Fibroblast of the aortic adventitia (primary cell): Measurements from ENCODE around the gene AGPAT4. TPM values are rescaled to one million over a fixed set of nuclear protein-coding genes. Genes with fewer than 3 reads are reported as not detected.

Source experiments
- DNase-seq: peaks from one replicate; pipeline ENCODE4 v3.0.0-alpha.2; 2010; ENCODE audit warnings: low read depth
- H3K4me3 ChIP-seq: 2 replicates; pipeline ENCODE4 v1.5.1; 2011; ENCODE audit warnings: low read depth, mild to moderate bottlenecking, control low read depth, low read length, moderate library complexity
- CTCF ChIP-seq: IDR thresholded peaks from 2 replicates; pipeline ENCODE4 v1.5.1; 2011; ENCODE audit warnings: mild to moderate bottlenecking, low read length, control low read depth, inconsistent platforms; ENCODE audit not compliant: insufficient read depth
- total RNA-seq: library from RNA; depleted of rRNA; stranded (reverse); fragments of >200 nt; gene quantifications from 2 replicates; pipeline ENCODE4 v1.2.3, GENCODE V29; 2012; ENCODE audit warnings: low replicate concordance

AGPAT4 gene
- total RNA-seq, 1 donor = 11.6 TPM

GRCh38 chr6:161235776-161236633 is 37.9 kb downstream of the AGPAT4 start:
- DNase-seq = no peak
- TF ChIP-seq CTCF = no peak
- no peak overlapping the region for H3K4me3 ChIP-seq

- H3K4me3 ChIP-seq = no peak overlapping the region
- no peak for TF ChIP-seq CTCF
- DNase-seq = peak; percentile 94
Measured at GRCh38 chr6:161233986-161234661, 39.7 kb downstream of the AGPAT4 start.

- no peak overlapping the region for H3K4me3 ChIP-seq
- no peak for TF ChIP-seq CTCF
- DNase-seq = no peak
Measured at GRCh38 chr6:161232467-161232866, 41.4 kb downstream of the AGPAT4 start.

GRCh38 chr6:161232010-161232409 is 41.9 kb downstream of the AGPAT4 start:
- DNase-seq = no peak
- no peak for TF ChIP-seq CTCF
- H3K4me3 ChIP-seq = no peak overlapping the region

- no peak overlapping the region for H3K4me3 ChIP-seq
- TF ChIP-seq CTCF = no peak
- DNase-seq = no peak
Measured at GRCh38 chr6:161230339-161230738, 43.5 kb downstream of the AGPAT4 start.

GRCh38 chr6:161228921-161229591 is 44.8 kb downstream of the AGPAT4 start:
- peak overlapping the region; percentile 9 for H3K4me3 ChIP-seq
- peak; percentile 84 for DNase-seq
- TF ChIP-seq CTCF = peak; percentile 10
